BJ (cell line): ENCODE measurements around the gene ERC1. TPM values are rescaled to one million over a fixed set of nuclear protein-coding genes. Genes with fewer than 3 reads are reported as not detected.

Experiments used
- CTCF ChIA-PET: fragments of 350-600 bp; formaldehyde crosslinking; extraction: SDS; loops from one replicate; lab custom pipeline; 2021; ENCODE audit warnings: antibody characterized with exemption, inconsistent platforms; lab: Yijun Ruan, JAX
- POLR2A ChIA-PET: fragments of 300-600 bp; sonication (Branson Sonifier 250); formaldehyde crosslinking; extraction: SDS; loops from one replicate; lab custom pipeline; 2021; ENCODE audit warnings: antibody characterized with exemption; lab: Charles Lee
- DNase-seq: peaks from one replicate; pipeline ENCODE4 v3.0.0-alpha.2; 2011; ENCODE audit warnings: low read depth
- H3K27me3 ChIP-seq: 2 replicates; pipeline ENCODE4 v1.6.0; 2011; ENCODE audit warnings: low read length; ENCODE audit not compliant: control insufficient read depth, insufficient read depth
- H3K36me3 ChIP-seq: 2 replicates; pipeline ENCODE4 v1.5.1; 2011; ENCODE audit warnings: low read length; ENCODE audit not compliant: control insufficient read depth, insufficient read depth
- H3K4me3 ChIP-seq: 2 replicates; pipeline ENCODE4 v1.5.1; 2011; ENCODE audit warnings: low read depth, mild to moderate bottlenecking, control low read depth, low read length
- CTCF ChIP-seq: IDR thresholded peaks from 2 replicates; pipeline ENCODE4 v1.5.1; 2011; ENCODE audit warnings: low read depth, mild to moderate bottlenecking, control low read depth, inconsistent platforms, low read length, moderate library complexity; ENCODE audit not compliant: insufficient read depth
- polyA plus RNA-seq: library from polyadenylated mRNA; depleted of rRNA; stranded (reverse); fragments of >200 nt; gene quantifications from 2 replicates; pipeline ENCODE4 v1.2.3, GENCODE V29; 2011

Gene ERC1
- polyA plus RNA-seq, 1 experiment: 14.5 TPM

DNA sequence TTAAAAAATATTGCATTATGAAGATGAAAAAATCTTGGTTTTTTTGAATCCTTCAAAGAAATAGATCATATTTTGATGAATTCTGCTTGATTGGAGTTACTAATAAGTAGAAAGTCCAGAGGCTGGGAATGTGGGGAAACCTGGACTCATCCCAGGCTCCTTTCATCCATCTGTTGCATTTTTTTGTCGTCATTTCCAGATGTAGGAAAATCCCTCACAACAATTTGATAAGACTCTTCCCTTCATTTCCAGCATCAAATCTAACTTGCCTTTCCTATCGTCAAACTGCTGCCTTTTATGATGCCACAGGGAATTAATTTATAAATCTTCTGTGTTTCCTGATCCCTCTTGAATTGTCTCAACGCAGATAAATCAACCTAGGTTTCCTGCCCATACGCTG lies 391.8 kb downstream of the ERC1 start:
- CTCF ChIA-PET: no interaction called here
- POLR2A ChIA-PET: interaction anchor here (0.6 kb wide), 1 partner anchor 22 kb away, joined by 3 read pairs; no protein-coding TSS in a partner anchor
- DNase-seq: no peak
- Histone ChIP-seq H3K4me3 (no peak overlapping the region), H3K27me3 (no peaks in the 10 kb centered on the region), H3K36me3 (no peaks in the 10 kb centered on the region)
- no peak for TF ChIP-seq CTCF

GRCh38 chr12:1383758-1384157 lies 392.7 kb downstream of the ERC1 start:
- POLR2A ChIA-PET: no interaction called here
- H3K4me3 ChIP-seq: no peak overlapping the region
- no peak for DNase-seq
- no peaks in the 10 kb centered on the region for H3K27me3 ChIP-seq
- H3K36me3 ChIP-seq: no peaks in the 10 kb centered on the region
- no peak for TF ChIP-seq CTCF
- CTCF ChIA-PET: interaction anchor here (0.9 kb wide), 1 partner anchor 10 kb away, joined by 3 read pairs; no protein-coding TSS in a partner anchor

DNA sequence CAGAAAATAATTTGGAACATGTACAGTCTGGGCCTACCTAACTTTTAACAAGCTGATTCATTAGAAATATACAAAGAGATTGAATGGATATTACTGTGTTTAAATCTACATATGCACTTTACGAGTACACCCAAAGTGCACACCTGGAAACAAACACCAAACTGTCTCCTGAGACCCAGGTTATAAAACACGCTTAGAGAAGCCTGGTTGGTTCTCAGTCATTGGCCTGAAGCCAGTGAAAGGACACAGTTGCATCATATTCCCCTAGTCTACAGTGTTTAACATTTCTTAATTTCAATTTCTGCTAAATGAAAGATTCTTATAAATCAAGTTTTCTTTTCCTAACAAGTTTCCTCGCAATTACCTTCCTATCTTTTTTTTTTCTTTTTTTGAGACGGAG lies 393.9 kb downstream of the ERC1 start:
- Histone ChIP-seq H3K36me3 (no peaks in the 10 kb centered on the region), H3K27me3 (no peaks in the 10 kb centered on the region), H3K4me3 (no peak overlapping the region)
- CTCF ChIA-PET: interaction anchor here (1.4 kb wide), 1 partner anchor 199 kb away, joined by 3 read pairs; no protein-coding TSS in a partner anchor
- TF ChIP-seq CTCF: no peak
- DNase-seq: no peak
- POLR2A ChIA-PET: no interaction called here

- no peaks in the 10 kb centered on the region for H3K36me3 ChIP-seq
- no peaks in the 10 kb centered on the region for H3K27me3 ChIP-seq
- POLR2A ChIA-PET: no interaction called here
- H3K4me3 ChIP-seq: no peak overlapping the region
- CTCF ChIA-PET: no interaction called here
- TF ChIP-seq CTCF: no peak
- DNase-seq: no peak
Observed at GRCh38 chr12:1391722-1392121, 400.7 kb downstream of the ERC1 start.

DNA sequence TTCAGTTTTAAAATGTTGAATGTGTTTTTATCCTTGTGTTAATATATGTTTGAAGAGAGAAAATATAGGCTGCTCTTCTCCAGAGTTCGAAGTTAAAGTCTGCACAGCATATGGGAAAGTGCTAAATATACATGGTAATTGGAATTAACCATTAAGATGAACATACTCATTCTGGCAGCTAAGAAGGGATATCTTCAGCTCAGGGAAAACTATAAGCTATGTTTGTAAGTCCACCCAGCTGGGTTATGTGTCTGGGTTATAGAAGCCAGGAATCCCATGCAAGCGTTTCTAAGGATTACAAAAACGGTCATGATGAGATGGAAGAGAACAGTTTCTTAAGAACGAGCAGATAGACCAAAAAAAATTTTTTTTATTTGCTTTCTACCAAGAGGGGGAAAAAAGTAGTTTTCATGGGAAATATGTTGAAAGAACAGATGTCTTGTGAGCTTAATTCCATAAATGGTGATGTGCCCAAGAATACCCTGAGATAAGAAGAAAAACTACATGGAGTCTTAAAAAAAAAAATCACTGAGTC lies 404.5 kb downstream of the ERC1 start:
- no peak for DNase-seq
- no peaks in the 10 kb centered on the region for H3K36me3 ChIP-seq
- no peak for TF ChIP-seq CTCF
- no peak overlapping the region for H3K4me3 ChIP-seq
- H3K27me3 ChIP-seq: no peaks in the 10 kb centered on the region
- ChIA-PET CTCF (interaction anchor here (1.3 kb wide), 1 partner anchor 188 kb away, joined by 4 read pairs; no protein-coding TSS in a partner anchor), POLR2A (no interaction called here)
